ENCODE results near the gene PRKAR2B.

DNA sequence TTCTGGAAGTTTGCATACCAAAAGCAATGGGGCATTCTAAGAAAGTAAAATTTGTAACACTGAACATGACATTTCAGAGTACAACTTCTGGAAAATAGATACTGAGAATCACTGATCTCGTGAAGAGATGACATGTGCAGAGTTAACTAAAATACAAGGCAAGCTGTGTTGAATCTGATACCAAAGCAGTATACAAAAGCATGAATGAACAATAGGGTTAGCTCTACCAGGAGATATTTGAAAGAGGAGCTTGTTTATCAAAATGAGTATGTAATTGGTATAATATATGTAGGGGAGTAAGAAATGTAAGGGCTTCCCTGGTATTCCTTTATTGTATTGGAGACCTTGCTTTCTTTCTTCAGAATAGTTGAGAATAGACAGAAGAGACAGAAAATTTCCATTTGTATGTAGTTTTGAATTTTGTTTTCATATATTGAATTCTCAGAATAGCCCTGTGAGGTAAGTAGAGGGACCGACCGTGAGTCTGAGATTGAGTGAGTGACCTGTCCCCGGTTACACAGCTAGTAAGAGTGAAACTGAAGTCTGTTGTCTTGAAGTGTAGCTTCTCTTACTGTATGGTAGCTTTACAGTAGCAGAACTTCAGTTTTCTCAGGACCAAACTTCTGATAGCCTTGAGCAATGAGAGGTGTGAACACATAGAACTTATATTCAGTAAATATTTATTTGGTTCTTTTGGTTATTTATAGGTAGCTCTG is 129.3 kb downstream of the PRKAR2B start:
- TF ChIP-seq EZH2 (IDR thresholded peaks at IDR 0.05; ENCODE audit: insufficient read depth, poor library complexity, severe bottlenecking) (no peak), EZH2phosphoT487 (IDR thresholded peaks at IDR 0.05; ENCODE audit: insufficient read depth, low read depth) (no peak)

All from GM23248 (cell line).